Uterine smooth muscle cell (primary cell): ENCODE results near the gene OR2L5. TPM values are rescaled to one million over a fixed set of nuclear protein-coding genes. Genes with fewer than 3 reads are reported as not detected.

ENCODE experiments used
- total RNA-seq: library from RNA; depleted of rRNA; stranded (reverse); fragments of >200 nt; gene quantifications from 2 replicates; pipeline ENCODE4 v1.2.3, GENCODE V29; 2014

The OR2L5 gene
- total RNA-seq: under 0.01 and 0.12 TPM in 2 replicates

GRCh38 chr1:248013229-248013710 lies at the start of gene OR2L5:
TSS of gene OR2L5 (plus strand) at chr1:248013660. CDS start at chr1:248021948, 8,288 bp downstream.

GRCh38 chr1:247964933-247965332 lies 48.5 kb upstream of the OR2L5 start, which contains the start of gene OR2AK2:
TSS of gene OR2AK2 (plus strand) at chr1:247965233. CDS start at chr1:247965377, 144 bp downstream.

GRCh38 chr1:248029770-248030169 lies 16.3 kb downstream of the OR2L5 start, which contains the start of gene OR2L2:
TSS of gene OR2L2 (plus strand) at chr1:248030070. CDS start at chr1:248038268, 8,198 bp downstream.

GRCh38 chr1:248046536-248046935 lies 33.1 kb downstream of the OR2L5 start, which contains the start of gene OR2L3:
TSS of gene OR2L3 (plus strand) at chr1:248046836. CDS start at chr1:248060682, 13,846 bp downstream.

Other genes starting within 250 kb of the OR2L5 start
- gene OR14A16, start 189.5 kb upstream of the OR2L5 start, total RNA-seq: not detected in 2 replicates
- gene OR11L1, start 171.8 kb upstream of the OR2L5 start, total RNA-seq: not detected in 2 replicates
- gene TRIM58, start 156.5 kb upstream of the OR2L5 start, total RNA-seq: 0.37 and 0.66 TPM in 2 replicates
- not detected in 2 replicates for gene OR2W3, start 118.1 kb upstream of the OR2L5 start, total RNA-seq
- gene OR2T8, start 93.4 kb upstream of the OR2L5 start, total RNA-seq: not detected in 2 replicates
- not detected in 2 replicates for gene OR2AJ1, start 88.8 kb upstream of the OR2L5 start, total RNA-seq
- gene OR2L8, start 64.8 kb upstream of the OR2L5 start, total RNA-seq: 0.25 TPM in 1 of 2 replicates, not detected in the other
- 0.25 TPM in 1 of 2 replicates, not detected in the other for gene OR2AK2, start 48.4 kb upstream of the OR2L5 start, total RNA-seq
- gene OR2L2, start 16.4 kb downstream of the OR2L5 start, total RNA-seq: under 0.01 TPM in 1 of 2 replicates, not detected in the other
- gene OR2L3, start 33.2 kb downstream of the OR2L5 start, total RNA-seq: 0.11 and 0.12 TPM in 2 replicates
- gene OR2L13, start 81.5 kb downstream of the OR2L5 start, total RNA-seq: not detected in 2 replicates
- not detected in 2 replicates for gene OR2M5, start 131.5 kb downstream of the OR2L5 start, total RNA-seq
- gene OR2M2, start 161.2 kb downstream of the OR2L5 start, total RNA-seq: not detected in 2 replicates
- gene OR2M3, start 183.6 kb downstream of the OR2L5 start, total RNA-seq: not detected in 2 replicates
- gene OR2M4, start 217.8 kb downstream of the OR2L5 start, total RNA-seq: not detected in 2 replicates